22Rv1 (cell line): Measurements from ENCODE around the gene NCK2.

Experiments used
- H3K27ac ChIP-seq: fragments of 450-650 bp; 2 replicates; pipeline ENCODE4 v1.5.1; 2017
- CTCF ChIP-seq: fragments of 450-650 bp; IDR thresholded peaks from 2 replicates; pipeline ENCODE4 v1.5.1; 2017; ENCODE audit warnings: mild to moderate bottlenecking
- ZFX ChIP-seq: fragments of 450-650 bp; IDR thresholded peaks from 2 replicates; pipeline ENCODE4 v1.6.1; 2017; ENCODE audit warnings: antibody characterized with exemption, borderline replicate concordance

Gene NCK2

GRCh38 chr2:105843476-105844374 is 99.0 kb downstream of the NCK2 start:
- no peak for TF ChIP-seq CTCF
- no peak for TF ChIP-seq ZFX
- H3K27ac ChIP-seq = no peak overlapping the region

GRCh38 chr2:105845976-105846375 is 101.3 kb downstream of the NCK2 start:
- H3K27ac ChIP-seq = no peak overlapping the region
- TF ChIP-seq CTCF (no peak), ZFX (no peak)

GRCh38 chr2:105847056-105847455 is 102.3 kb downstream of the NCK2 start:
- TF ChIP-seq CTCF (no peak), ZFX (no peak)
- no peak overlapping the region for H3K27ac ChIP-seq

GRCh38 chr2:105848367-105848766 is 103.7 kb downstream of the NCK2 start:
- H3K27ac ChIP-seq = no peak overlapping the region
- TF ChIP-seq ZFX (no peak), CTCF (no peak)

- H3K27ac ChIP-seq = no peak overlapping the region
- TF ChIP-seq ZFX (no peak), CTCF (no peak)
Measured at GRCh38 chr2:105849431-105850179, 104.9 kb downstream of the NCK2 start.

GRCh38 chr2:105852066-105852465 is 107.4 kb downstream of the NCK2 start:
- TF ChIP-seq ZFX (no peak), CTCF (no peak)
- H3K27ac ChIP-seq = no peak overlapping the region
